Measurements from ENCODE around the gene UNC5A. TPM values are rescaled to one million over a fixed set of nuclear protein-coding genes. Genes with fewer than 3 reads are reported as not detected.

The UNC5A gene
- total RNA-seq, 1 experiment from 2014 or later = 0.07 TPM

- no peaks in the 10 kb centered on the region for H3K9me3 ChIP-seq (ENCODE audit: low read length)
- ATAC-seq (no peak), DNase-seq (no peak)
- H3K4me1 ChIP-seq (ENCODE audit: insufficient read depth, low read length) = no peaks in the 10 kb centered on the region
- TF ChIP-seq EZH2phosphoT487 (IDR thresholded peaks at IDR 0.05; ENCODE audit: borderline replicate concordance, low read length) = no peak
- no peak for TF ChIP-seq EZH2 (IDR thresholded peaks at IDR 0.05; ENCODE audit: low read length, unreplicated experiment)
- no peak for TF ChIP-seq CTCF (conservative IDR thresholded peaks at IDR 0.05; ENCODE audit: low read depth, low read length)
- no peaks in the 10 kb centered on the region for H3F3A ChIP-seq (ENCODE audit: low read length, unreplicated experiment)
- H4K20me1 ChIP-seq (ENCODE audit: low read length) = no peaks in the 10 kb centered on the region
- H2AFZ ChIP-seq (ENCODE audit: low read length) = no peak overlapping the region
- no TSS peak for BruUV-seq (replicated peaks)
- H3K9ac ChIP-seq (ENCODE audit: low read length) = no peak overlapping the region
- POLR2A ChIA-PET (ENCODE audit: unreplicated experiment) = no interaction called here
- no peak overlapping the region for H3K27ac ChIP-seq (ENCODE audit: low read length)
- H3K79me2 ChIP-seq (ENCODE audit: low read length) = no peaks in the 10 kb centered on the region
- H3K27me3 ChIP-seq (ENCODE audit: low read length) = no peaks in the 10 kb centered on the region; the same call in 1 of the 2 replicates
- no peak overlapping the region for H3K4me3 ChIP-seq (ENCODE audit: low read length)
- no peaks in the 10 kb centered on the region for H3K9me2 ChIP-seq (replicated peaks; ENCODE audit: low read length)
- intact Hi-C loops (cut with micrococcal nuclease) = no loop called here
- CTCF ChIA-PET = no interaction called here
- no peaks in the 10 kb centered on the region for H3K36me3 ChIP-seq (ENCODE audit: low read depth, low read length)
- no peak overlapping the region for H3K4me2 ChIP-seq (ENCODE audit: low read length)
Measured at GRCh38 chr5:176891331-176891958, 81.1 kb downstream of the UNC5A start.

- POLR2A ChIA-PET (ENCODE audit: unreplicated experiment) = no interaction called here
- H3K9me3 ChIP-seq (ENCODE audit: low read length) = no peaks in the 10 kb centered on the region
- no TSS peak for BruUV-seq (replicated peaks)
- no peaks in the 10 kb centered on the region; the same call in 1 of the 2 replicates for H3K27me3 ChIP-seq (ENCODE audit: low read length)
- CTCF ChIA-PET = no interaction called here
- H3K79me2 ChIP-seq (ENCODE audit: low read length) = no peaks in the 10 kb centered on the region
- DNase-seq = no peak
- no peaks in the 10 kb centered on the region for H4K20me1 ChIP-seq (ENCODE audit: low read length)
- H3K4me2 ChIP-seq (ENCODE audit: low read length) = no peak overlapping the region
- H2AFZ ChIP-seq (ENCODE audit: low read length) = no peak overlapping the region
- no peaks in the 10 kb centered on the region for H3K4me1 ChIP-seq (ENCODE audit: insufficient read depth, low read length)
- no peaks in the 10 kb centered on the region for H3F3A ChIP-seq (ENCODE audit: low read length, unreplicated experiment)
- H3K36me3 ChIP-seq (ENCODE audit: low read depth, low read length) = no peaks in the 10 kb centered on the region
- H3K9ac ChIP-seq (ENCODE audit: low read length) = no peak overlapping the region
- no peak for ATAC-seq
- H3K27ac ChIP-seq (ENCODE audit: low read length) = no peak overlapping the region
- H3K4me3 ChIP-seq (ENCODE audit: low read length) = no peak overlapping the region
- no peaks in the 10 kb centered on the region for H3K9me2 ChIP-seq (replicated peaks; ENCODE audit: low read length)
- intact Hi-C loops (cut with micrococcal nuclease) = no loop called here
- TF ChIP-seq EZH2 (IDR thresholded peaks at IDR 0.05; ENCODE audit: low read length, unreplicated experiment) (no peak), CTCF (conservative IDR thresholded peaks at IDR 0.05; ENCODE audit: low read depth, low read length) (no peak), EZH2phosphoT487 (IDR thresholded peaks at IDR 0.05; ENCODE audit: borderline replicate concordance, low read length) (no peak)
Measured at GRCh38 chr5:176892663-176893062, 82.3 kb downstream of the UNC5A start.

- Histone ChIP-seq H4K20me1 (ENCODE audit: low read length) (no peaks in the 10 kb centered on the region), H3K9ac (ENCODE audit: low read length) (no peak overlapping the region), H3F3A (ENCODE audit: low read length, unreplicated experiment) (no peaks in the 10 kb centered on the region), H3K4me1 (ENCODE audit: insufficient read depth, low read length) (no peaks in the 10 kb centered on the region), H3K27ac (ENCODE audit: low read length) (no peak overlapping the region), H3K36me3 (ENCODE audit: low read depth, low read length) (no peaks in the 10 kb centered on the region), H3K79me2 (ENCODE audit: low read length) (no peaks in the 10 kb centered on the region), H3K9me3 (ENCODE audit: low read length) (no peaks in the 10 kb centered on the region), H3K4me3 (ENCODE audit: low read length) (no peak overlapping the region), H3K9me2 (replicated peaks; ENCODE audit: low read length) (no peaks in the 10 kb centered on the region), H3K27me3 (ENCODE audit: low read length) (no peaks in the 10 kb centered on the region; the same call in 1 of the 2 replicates), H3K4me2 (ENCODE audit: low read length) (no peak overlapping the region), H2AFZ (ENCODE audit: low read length) (no peak overlapping the region)
- intact Hi-C loops (cut with micrococcal nuclease) = no loop called here
- POLR2A ChIA-PET (ENCODE audit: unreplicated experiment) = no interaction called here
- DNase-seq (no peak), ATAC-seq (no peak)
- CTCF ChIA-PET = no interaction called here
- TF ChIP-seq EZH2 (IDR thresholded peaks at IDR 0.05; ENCODE audit: low read length, unreplicated experiment) (no peak), CTCF (conservative IDR thresholded peaks at IDR 0.05; ENCODE audit: low read depth, low read length) (no peak), EZH2phosphoT487 (IDR thresholded peaks at IDR 0.05; ENCODE audit: borderline replicate concordance, low read length) (no peak)
- BruUV-seq (replicated peaks) = no TSS peak
Measured at GRCh38 chr5:176894298-176894697, 83.9 kb downstream of the UNC5A start.

Data from PC-3 (cell line).